ENCODE results near the gene PMEPA1.

PMEPA1 gene

GRCh38 chr20:57691699-57692098, 18.1 kb downstream of the PMEPA1 start:
- DNase-seq (ENCODE audit: low spot score), result no peak
- TF ChIP-seq CTCF (IDR thresholded peaks at IDR 0.05), result no peak
- Histone ChIP-seq H3K4me3 (no peak overlapping the region), H3K27ac (no peak overlapping the region)

GRCh38 chr20:57690525-57690924, 19.3 kb downstream of the PMEPA1 start:
- Histone ChIP-seq H3K27ac (peak overlapping the region in 1 of 2 donors; percentile 69), H3K4me3 (no peak overlapping the region)
- no peak for DNase-seq (ENCODE audit: low spot score)
- no peak for TF ChIP-seq CTCF (IDR thresholded peaks at IDR 0.05)

GRCh38 chr20:57689745-57690481, 19.9 kb downstream of the PMEPA1 start:
- peak overlapping the region; percentile 44 to 69 for H3K27ac ChIP-seq
- DNase-seq (ENCODE audit: low spot score), result no peak
- no peak for TF ChIP-seq CTCF (IDR thresholded peaks at IDR 0.05)
- peak overlapping the region; percentile 55 for H3K4me3 ChIP-seq

- no peak for DNase-seq (ENCODE audit: low spot score)
- TF ChIP-seq CTCF (IDR thresholded peaks at IDR 0.05), result no peak
- Histone ChIP-seq H3K4me3 (peak overlapping the region; percentile 55), H3K27ac (peak overlapping the region; percentile 44 to 69)
Observed at GRCh38 chr20:57688864-57689263, 21.0 kb downstream of the PMEPA1 start.

GRCh38 chr20:57688295-57688694, 21.5 kb downstream of the PMEPA1 start:
- no peak for TF ChIP-seq CTCF (IDR thresholded peaks at IDR 0.05)
- Histone ChIP-seq H3K4me3 (no peak overlapping the region), H3K27ac (peak overlapping the region; percentile 44 to 69)
- DNase-seq (ENCODE audit: low spot score), result no peak

- Histone ChIP-seq H3K27ac (no peak overlapping the region), H3K4me3 (no peak overlapping the region)
- TF ChIP-seq CTCF (IDR thresholded peaks at IDR 0.05), result no peak
- no peak for DNase-seq (ENCODE audit: low spot score)
Observed at GRCh38 chr20:57686931-57687652, 22.7 kb downstream of the PMEPA1 start.

Data from coronary artery (tissue), 2 donors.